Neural cell (in vitro differentiated cells): ENCODE data around the gene HOMEZ. TPM values are rescaled to one million over a fixed set of nuclear protein-coding genes. Genes with fewer than 3 reads are reported as not detected.

Experiments used
- H2AFZ ChIP-seq: fragments of 200-600, 300-800 bp; sonication (generic), shearing (Covaris generic); 2 replicates; pipeline ENCODE4 v1.6.0; 2014; ENCODE audit warnings: low read depth, mild to moderate bottlenecking, antibody characterized with exemption, low read length, moderate library complexity
- H3F3A ChIP-seq: fragments of 200-600 bp; shearing (Covaris generic); 2 replicates; pipeline ENCODE4 v1.6.1; 2016; ENCODE audit warnings: mild to moderate bottlenecking, moderate library complexity, mixed read lengths, antibody characterized with exemption, low read length; ENCODE audit not compliant: insufficient read depth, poor library complexity, severe bottlenecking
- H3K27ac ChIP-seq: fragments of 200-600, 300-800 bp; sonication (generic), shearing (Covaris generic); 2 replicates; pipeline ENCODE4 v1.5.1; 2014; ENCODE audit warnings: mild to moderate bottlenecking, low read length, moderate library complexity
- H3K27me3 ChIP-seq: fragments of 300-800, 200-600 bp; sonication (generic), shearing (Covaris generic); 2 replicates; pipeline ENCODE4 v1.6.0; 2014; ENCODE audit warnings: mild to moderate bottlenecking, low read depth, low read length, moderate library complexity; ENCODE audit not compliant: insufficient read depth
- H3K36me3 ChIP-seq: fragments of 300-800, 200-600 bp; sonication (generic), shearing (Covaris generic); 2 replicates; pipeline ENCODE4 v1.5.1; 2014; ENCODE audit warnings: mild to moderate bottlenecking, antibody characterized with exemption, low read length, moderate library complexity; ENCODE audit not compliant: insufficient read depth
- H3K4me2 ChIP-seq: fragments of 300-800, 200-600 bp; sonication (generic), shearing (Covaris generic); 2 replicates; pipeline ENCODE4 v1.6.0; 2014; ENCODE audit warnings: mild to moderate bottlenecking, low read length
- H3K4me3 ChIP-seq: fragments of 300-800, 200-600 bp; sonication (generic), shearing (Covaris generic); 2 replicates; pipeline ENCODE4 v1.5.1; 2014; ENCODE audit warnings: mild to moderate bottlenecking, low read length, moderate library complexity
- H3K79me2 ChIP-seq: fragments of 200-600 bp; shearing (Covaris generic); replicated peaks from 2 replicates; pipeline ENCODE4 v1.6.0; 2014; ENCODE audit warnings: mild to moderate bottlenecking, low read length, moderate library complexity; ENCODE audit not compliant: insufficient read depth
- H3K9ac ChIP-seq: fragments of 300-800, 200-600 bp; sonication (generic), shearing (Covaris generic); 2 replicates; pipeline ENCODE4 v1.6.1; 2016; ENCODE audit warnings: mild to moderate bottlenecking, low read length, mixed read lengths
- H3K9me2 ChIP-seq: fragments of 200-600 bp; shearing (Covaris generic); 2 replicates; pipeline ENCODE4 v1.6.1; 2016; ENCODE audit warnings: mild to moderate bottlenecking, low read length, mixed read lengths; ENCODE audit not compliant: insufficient read depth
- H3K9me3 ChIP-seq: fragments of 200-600, 300-800 bp; sonication (generic), shearing (Covaris generic); 2 replicates; pipeline ENCODE4 v1.6.1; 2016; ENCODE audit warnings: mild to moderate bottlenecking, mixed run types, low read length, moderate library complexity, mixed read lengths
- H4K20me1 ChIP-seq: fragments of 200-600 bp; shearing (Covaris generic); 2 replicates; pipeline ENCODE4 v1.6.1; 2016; ENCODE audit warnings: mild to moderate bottlenecking, mixed run types; ENCODE audit not compliant: insufficient read depth
- EP300 ChIP-seq: fragments of 450-650 bp; conservative IDR thresholded peaks from 2 replicates; pipeline ENCODE4 v1.6.1; 2014; ENCODE audit warnings: antibody characterized with exemption, mild to moderate bottlenecking, moderate library complexity; ENCODE audit not compliant: poor library complexity, severe bottlenecking
- EZH2 ChIP-seq: fragments of 200-600, 300-800 bp; shearing (Covaris generic), sonication (generic); IDR thresholded peaks from 2 replicates; pipeline ENCODE4 v1.6.1; 2014; ENCODE audit warnings: antibody characterized with exemption, low read length, borderline replicate concordance, mild to moderate bottlenecking; ENCODE audit not compliant: insufficient read depth, poor library complexity, severe bottlenecking
- MXI1 ChIP-seq: fragments of 450-650 bp; conservative IDR thresholded peaks from 2 replicates; pipeline ENCODE4 v1.6.1; 2014; ENCODE audit warnings: antibody characterized with exemption, mild to moderate bottlenecking; ENCODE audit not compliant: poor library complexity, severe bottlenecking
- POLR2AphosphoS5 ChIP-seq: IDR thresholded peaks from 2 replicates; pipeline ENCODE4 v1.6.1; 2012
- RAD21 ChIP-seq: fragments of 450-650 bp; conservative IDR thresholded peaks from 2 replicates; pipeline ENCODE4 v1.6.1; 2014; ENCODE audit warnings: antibody characterized with exemption, mild to moderate bottlenecking, moderate library complexity
- REST ChIP-seq: IDR thresholded peaks from 2 replicates; pipeline ENCODE4 v1.6.1; 2012; ENCODE audit warnings: borderline replicate concordance
- SMC3 ChIP-seq: fragments of 450-650 bp; conservative IDR thresholded peaks from 2 replicates; pipeline ENCODE4 v1.6.1; 2014; ENCODE audit warnings: antibody characterized with exemption, mild to moderate bottlenecking, moderate library complexity; ENCODE audit not compliant: poor library complexity
- TAF1 ChIP-seq: IDR thresholded peaks from 2 replicates; pipeline ENCODE4 v1.6.1; 2012; ENCODE audit warnings: low read depth
- polyA plus RNA-seq: library from polyadenylated mRNA; depleted of rRNA; stranded (reverse); fragments of >200 nt; gene quantifications from 2 replicates; pipeline ENCODE4 v1.2.3, GENCODE V29; 2014
- TF ChIP-seq, protein P1 (sequence below): fragments of 450-650 bp; IDR thresholded peaks from 2 replicates; pipeline ENCODE4 v1.5.1; 2014; ENCODE audit warnings: antibody characterized with exemption, mild to moderate bottlenecking, moderate library complexity; ENCODE audit not compliant: poor library complexity, severe bottlenecking

The HOMEZ gene
- polyA plus RNA-seq, 1 donor from 2014 or later, result 6.6 TPM

DNA sequence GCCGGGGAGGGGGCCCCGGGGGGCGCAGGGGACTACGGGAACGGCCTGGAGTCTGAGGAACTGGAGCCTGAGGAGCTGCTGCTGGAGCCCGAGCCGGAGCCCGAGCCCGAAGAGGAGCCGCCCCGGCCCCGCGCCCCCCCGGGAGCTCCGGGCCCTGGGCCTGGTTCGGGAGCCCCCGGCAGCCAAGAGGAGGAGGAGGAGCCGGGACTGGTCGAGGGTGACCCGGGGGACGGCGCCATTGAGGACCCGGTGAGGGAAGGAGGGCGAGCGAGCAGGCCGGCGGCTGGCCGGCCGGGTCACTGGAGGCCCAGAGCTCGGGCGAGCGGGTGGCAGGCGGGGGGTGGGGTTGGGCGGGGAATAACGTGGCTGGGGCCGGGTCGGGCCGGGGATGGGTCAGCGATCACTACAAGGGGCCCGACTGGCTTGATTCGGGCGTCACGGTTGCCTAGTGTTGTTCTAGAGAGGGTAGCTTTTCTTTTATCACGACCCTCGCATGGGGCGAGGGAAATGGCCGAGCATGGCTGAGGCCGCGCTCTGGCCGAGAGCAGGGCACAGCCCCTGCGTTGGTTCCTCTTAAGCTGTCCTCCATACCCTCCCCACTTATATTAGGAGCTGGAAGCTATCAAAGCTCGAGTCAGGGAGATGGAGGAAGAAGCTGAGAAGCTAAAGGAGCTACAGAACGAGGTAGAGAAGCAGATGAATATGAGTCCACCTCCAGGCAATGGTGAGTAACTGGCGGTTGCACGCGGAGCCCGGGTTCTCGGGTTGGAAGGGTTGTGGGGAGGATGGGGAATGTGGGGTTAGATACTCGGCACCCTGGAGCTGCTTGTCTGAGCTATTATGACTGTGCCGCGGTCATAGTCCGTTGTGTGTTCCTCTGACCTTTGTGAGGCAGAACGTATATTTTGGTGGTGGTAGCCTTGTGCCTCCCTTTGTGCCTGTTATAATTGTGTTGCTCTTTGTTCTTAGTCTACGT lies 35.9 kb upstream of the HOMEZ start:
- Histone ChIP-seq H3K4me2 (peak overlapping the region; percentile 85), H3F3A (peaks cover 10% of the 10 kb centered on the region), H3K27me3 (no peaks in the 10 kb centered on the region), H3K9me2 (no peaks in the 10 kb centered on the region), H3K9ac (peak overlapping the region; percentile 99), H3K36me3 (no peaks in the 10 kb centered on the region), H3K4me3 (peak overlapping the region; percentile 76), H2AFZ (peak overlapping the region; percentile 40), H4K20me1 (no peaks in the 10 kb centered on the region), H3K79me2 (peaks cover 23% of the 10 kb centered on the region), H3K9me3 (no peaks in the 10 kb centered on the region), H3K27ac (peak overlapping the region; percentile 98)
- TF ChIP-seq MXI1 (peak; percentile 46), REST (peak; percentile 34), RAD21 (no peak), POLR2AphosphoS5 (peak; percentile 54), EZH2 (no peak), EP300 (no peak), SMC3 (peak; percentile 37), TAF1 (peak; percentile 58)
- TF ChIP-seq, protein P1, sequence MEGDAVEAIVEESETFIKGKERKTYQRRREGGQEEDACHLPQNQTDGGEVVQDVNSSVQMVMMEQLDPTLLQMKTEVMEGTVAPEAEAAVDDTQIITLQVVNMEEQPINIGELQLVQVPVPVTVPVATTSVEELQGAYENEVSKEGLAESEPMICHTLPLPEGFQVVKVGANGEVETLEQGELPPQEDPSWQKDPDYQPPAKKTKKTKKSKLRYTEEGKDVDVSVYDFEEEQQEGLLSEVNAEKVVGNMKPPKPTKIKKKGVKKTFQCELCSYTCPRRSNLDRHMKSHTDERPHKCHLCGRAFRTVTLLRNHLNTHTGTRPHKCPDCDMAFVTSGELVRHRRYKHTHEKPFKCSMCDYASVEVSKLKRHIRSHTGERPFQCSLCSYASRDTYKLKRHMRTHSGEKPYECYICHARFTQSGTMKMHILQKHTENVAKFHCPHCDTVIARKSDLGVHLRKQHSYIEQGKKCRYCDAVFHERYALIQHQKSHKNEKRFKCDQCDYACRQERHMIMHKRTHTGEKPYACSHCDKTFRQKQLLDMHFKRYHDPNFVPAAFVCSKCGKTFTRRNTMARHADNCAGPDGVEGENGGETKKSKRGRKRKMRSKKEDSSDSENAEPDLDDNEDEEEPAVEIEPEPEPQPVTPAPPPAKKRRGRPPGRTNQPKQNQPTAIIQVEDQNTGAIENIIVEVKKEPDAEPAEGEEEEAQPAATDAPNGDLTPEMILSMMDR, result peak; percentile 26

- Histone ChIP-seq H3K27ac (peak within 1 kb of the TSS; percentile 98), H3K9ac (peak within 1 kb of the TSS; percentile 99), H3K79me2 (peaks cover 23% of the 10 kb centered on the region), H2AFZ (peak within 1 kb of the TSS; percentile 92), H3F3A (peaks cover 10% of the 10 kb centered on the region), H3K9me3 (no peaks in the 10 kb centered on the region), H3K36me3 (no peaks in the 10 kb centered on the region), H3K9me2 (no peaks in the 10 kb centered on the region), H4K20me1 (no peaks in the 10 kb centered on the region), H3K27me3 (no peaks in the 10 kb centered on the region), H3K4me2 (peak within 1 kb of the TSS; percentile 85), H3K4me3 (peak within 1 kb of the TSS; percentile 76)
- TF ChIP-seq, protein P1, result peak; percentile 33
- TF ChIP-seq SMC3 (no peak), EZH2 (no peak), MXI1 (peak; percentile 32), RAD21 (no peak), POLR2AphosphoS5 (peak; percentile 81), REST (peak; percentile 72), EP300 (peak; percentile 66), TAF1 (peak; percentile 29)
These were observed 34.9 kb upstream of the HOMEZ start, which contains the start of gene PABPN1 for GRCh38 chr14:23320584-23321571. Gene PABPN1, plus strand, starts transcription at chr14:23321457. Its CDS starts 13 bp downstream, at chr14:23321470.
